HG03097 (cell line): ENCODE measurements around the gene NTHL1.

Experiments
- ATAC-seq: cut with Tn5 transposase; IDR thresholded peaks from one replicate; pipeline ENCODE4 v1.9.1; 2021; ENCODE audit not compliant: unreplicated experiment, low FRiP score

The NTHL1 gene

DNA sequence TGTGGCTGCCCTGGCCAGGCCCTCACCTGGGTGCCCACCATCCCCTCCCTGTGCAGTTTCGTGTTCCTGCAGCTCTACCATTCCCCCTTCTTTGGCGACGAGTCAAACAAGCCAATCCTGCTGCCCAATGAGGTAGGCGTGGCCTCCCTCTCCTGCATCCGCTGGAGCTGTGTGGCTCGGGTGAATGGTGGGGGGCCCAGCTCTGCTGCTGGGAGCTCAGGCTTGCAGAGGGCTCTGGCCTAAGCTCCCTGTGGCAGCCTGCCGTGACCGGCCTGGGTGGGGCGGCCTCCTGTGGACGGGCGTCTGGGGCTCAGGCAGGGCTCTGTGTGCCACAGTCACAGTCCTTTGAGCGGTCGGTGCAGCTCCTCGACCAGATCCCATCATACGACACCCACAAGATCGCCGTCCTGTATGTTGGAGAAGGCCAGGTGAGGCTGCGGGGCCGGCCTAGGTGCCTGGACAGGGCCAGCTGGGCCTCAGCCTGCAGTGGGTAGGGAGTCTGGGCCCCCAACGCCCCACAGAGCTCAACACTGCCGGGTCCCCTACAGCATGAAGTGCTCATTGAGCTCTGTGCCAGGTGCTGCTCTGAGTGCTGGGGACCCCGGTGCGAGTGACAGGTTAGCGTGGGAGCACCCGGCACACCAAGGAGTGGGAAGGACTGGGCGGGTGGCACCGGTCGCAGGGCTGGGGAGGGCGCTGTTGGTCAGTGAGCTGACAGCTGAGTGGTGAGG is 37.4 kb upstream of the NTHL1 start:
- ATAC-seq = no peak

- ATAC-seq = no peak
These were observed 36.5 kb upstream of the NTHL1 start for GRCh38 chr16:2083876-2084780.

GRCh38 chr16:2083409-2083808 is 35.8 kb upstream of the NTHL1 start:
- ATAC-seq = no peak

GRCh38 chr16:2082983-2083364 is 35.3 kb upstream of the NTHL1 start:
- ATAC-seq = no peak

DNA sequence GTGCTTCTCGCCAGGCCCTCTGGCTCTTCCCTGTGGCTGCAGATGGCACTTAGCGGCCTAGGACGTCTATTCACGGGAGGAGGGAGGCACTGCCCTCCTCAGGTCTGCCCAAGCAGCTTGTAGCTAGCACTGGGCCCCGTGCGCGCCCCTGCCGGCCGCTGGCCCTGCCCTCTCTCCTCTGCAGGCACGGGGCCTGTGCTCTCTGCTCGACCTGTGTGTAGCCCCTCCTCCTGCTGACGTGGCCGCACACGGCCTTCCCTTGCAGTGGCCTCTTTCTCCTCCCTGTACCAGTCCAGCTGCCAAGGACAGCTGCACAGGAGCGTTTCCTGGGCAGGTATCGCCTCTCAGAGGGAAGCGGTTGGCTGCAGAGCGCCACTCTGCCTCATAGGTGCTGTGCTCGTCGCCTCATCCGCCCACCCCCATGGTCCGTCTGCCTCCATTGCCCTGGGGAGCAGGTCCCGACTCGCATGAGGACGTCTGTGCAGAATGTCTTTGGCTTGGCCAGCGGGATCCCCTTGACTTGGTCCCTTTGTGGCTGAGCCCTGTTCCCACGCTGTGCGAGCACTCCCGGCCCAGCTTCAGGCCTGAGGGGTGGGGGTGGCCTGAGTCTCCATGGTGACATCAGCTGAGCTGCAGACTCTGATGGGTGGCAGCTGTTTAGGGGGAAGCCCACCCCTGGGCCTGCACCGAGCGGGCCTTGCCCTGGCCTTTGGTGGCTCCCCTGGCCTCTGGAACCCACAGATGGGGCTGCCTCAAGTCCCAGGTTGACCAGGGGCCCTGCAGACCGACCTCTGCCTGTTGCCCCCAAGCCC is 34.7 kb upstream of the NTHL1 start:
- ATAC-seq = no peak

- ATAC-seq = no peak
These were observed 33.8 kb upstream of the NTHL1 start for GRCh38 chr16:2081201-2082084.

GRCh38 chr16:2079991-2080390 is 32.4 kb upstream of the NTHL1 start:
- no peak for ATAC-seq

DNA sequence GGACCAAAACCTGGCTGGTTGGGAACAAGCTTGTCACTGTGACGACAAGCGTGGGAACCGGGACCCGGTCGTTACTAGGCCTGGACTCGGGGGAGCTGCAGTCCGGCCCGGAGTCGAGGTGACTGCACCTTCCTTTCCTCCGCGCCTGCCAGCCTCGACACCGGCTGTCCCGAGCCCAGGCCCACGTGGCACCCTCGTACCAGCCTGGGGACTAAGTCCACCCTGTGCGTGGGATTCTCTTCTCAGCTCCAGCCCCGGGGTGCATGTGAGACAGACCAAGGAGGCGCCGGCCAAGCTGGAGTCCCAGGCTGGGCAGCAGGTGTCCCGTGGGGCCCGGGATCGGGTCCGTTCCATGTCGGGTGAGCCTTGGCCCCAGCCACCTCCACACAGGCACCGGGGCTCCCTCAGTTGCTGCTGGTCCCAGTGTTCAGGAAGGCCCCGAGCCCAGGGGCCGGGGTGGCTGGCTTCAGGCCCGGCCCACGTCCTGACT is 31.7 kb upstream of the NTHL1 start:
- no peak for ATAC-seq

- ATAC-seq = no peak
These were observed 31.1 kb upstream of the NTHL1 start for GRCh38 chr16:2078691-2079090.

- ATAC-seq = no peak
These were observed 30.5 kb upstream of the NTHL1 start for GRCh38 chr16:2078096-2078495.

GRCh38 chr16:2077696-2078095 is 30.1 kb upstream of the NTHL1 start:
- ATAC-seq = no peak

- no peak for ATAC-seq
These were observed 29.4 kb upstream of the NTHL1 start for GRCh38 chr16:2077016-2077415.

- no peak for ATAC-seq
These were observed 28.6 kb upstream of the NTHL1 start for GRCh38 chr16:2076072-2076865.

DNA sequence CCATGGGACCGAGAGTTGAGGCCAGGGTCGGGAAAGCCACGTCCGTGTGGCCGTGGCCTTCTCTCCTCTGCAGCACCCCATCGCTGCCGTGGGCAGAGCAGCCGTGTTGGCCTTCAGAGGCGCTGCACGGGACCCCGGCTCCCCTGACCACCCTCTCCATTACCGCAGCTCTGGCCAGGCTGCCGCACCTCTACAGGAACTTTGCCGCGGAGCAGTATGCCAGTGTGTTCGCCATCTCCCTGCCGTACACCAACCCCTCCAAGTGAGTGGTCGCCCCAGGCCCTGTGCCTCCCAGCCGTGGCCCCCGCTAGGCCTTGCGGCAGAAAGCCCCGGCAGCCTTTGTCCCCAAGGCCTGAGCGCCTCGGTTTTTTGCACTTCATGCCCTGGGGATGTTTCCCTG is 28.0 kb upstream of the NTHL1 start:
- ATAC-seq = no peak

DNA sequence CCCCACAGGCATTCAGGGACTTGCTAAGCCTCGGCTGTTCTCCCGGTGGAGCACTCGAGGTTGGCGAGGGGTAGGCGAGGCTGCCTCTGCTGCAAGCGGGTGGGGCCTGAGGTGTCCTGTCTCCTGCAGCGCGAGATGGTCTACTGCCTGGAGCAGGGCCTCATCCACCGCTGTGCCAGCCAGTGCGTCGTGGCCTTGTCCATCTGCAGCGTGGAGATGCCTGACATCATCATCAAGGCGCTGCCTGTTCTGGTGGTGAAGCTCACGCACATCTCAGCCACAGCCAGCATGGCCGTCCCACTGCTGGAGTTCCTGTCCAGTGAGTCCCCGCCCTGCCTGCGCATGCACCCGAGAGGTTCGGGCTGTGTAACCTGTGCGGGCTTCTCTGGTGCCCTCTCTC is 26.4 kb upstream of the NTHL1 start:
- ATAC-seq = no peak

- ATAC-seq = no peak
These were observed 25.3 kb upstream of the NTHL1 start for GRCh38 chr16:2072926-2073325.

DNA sequence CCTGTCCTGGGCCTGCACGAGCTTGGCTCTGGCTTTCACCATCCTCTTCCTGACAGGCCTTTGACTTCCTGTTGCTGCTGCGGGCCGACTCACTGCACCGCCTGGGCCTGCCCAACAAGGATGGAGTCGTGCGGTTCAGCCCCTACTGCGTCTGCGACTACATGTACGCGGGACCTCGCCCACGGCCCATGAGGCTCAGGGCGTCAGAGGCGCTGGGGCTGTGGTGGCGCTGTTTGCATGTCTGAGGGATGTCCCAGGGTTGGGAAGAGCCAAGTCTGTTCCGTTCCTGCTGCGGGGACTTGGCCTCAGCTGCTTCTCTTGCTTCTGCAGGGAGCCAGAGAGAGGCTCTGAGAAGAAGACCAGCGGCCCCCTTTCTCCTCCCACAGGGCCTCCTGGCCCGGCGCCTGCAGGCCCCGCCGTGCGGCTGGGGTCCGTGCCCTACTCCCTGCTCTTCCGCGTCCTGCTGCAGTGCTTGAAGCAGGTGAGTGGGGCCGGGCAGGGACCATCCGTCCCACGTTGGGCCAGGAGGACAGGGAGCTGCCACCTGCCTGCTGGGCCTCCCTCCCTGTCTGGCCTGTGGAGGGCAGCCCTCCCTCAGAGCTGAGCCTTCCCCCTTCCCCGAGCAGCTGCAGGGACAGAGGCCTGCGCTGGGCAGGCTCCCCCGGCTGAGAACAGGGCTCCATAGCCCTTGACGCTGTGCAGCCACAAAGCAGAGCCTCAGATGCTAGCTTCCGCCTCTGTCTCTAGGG is 24.0 kb upstream of the NTHL1 start:
- no peak for ATAC-seq
